DOHH2 (cell line): ENCODE results near the gene ADRA1B.

ENCODE experiments used
- H3F3A ChIP-seq: fragments of 200-600 bp; sonication (generic), shearing (Covaris generic); 2 replicates; pipeline ENCODE4 v1.6.0; 2016; ENCODE audit warnings: antibody characterized with exemption, mild to moderate bottlenecking; ENCODE audit not compliant: control insufficient read depth, insufficient read depth
- H3K27ac ChIP-seq: fragments of 200-600 bp; sonication (generic); 2 replicates; pipeline ENCODE4 v1.5.1; 2014; ENCODE audit warnings: low read depth, mild to moderate bottlenecking, low read length, moderate library complexity
- H3K27me3 ChIP-seq: fragments of 200-600 bp; sonication (generic); 2 replicates; pipeline ENCODE4 v1.6.1; 2014; ENCODE audit warnings: mild to moderate bottlenecking, low read length, mixed read lengths; ENCODE audit not compliant: control insufficient read depth
- H3K36me3 ChIP-seq: fragments of 200-600 bp; sonication (generic); 2 replicates; pipeline ENCODE4 v1.6.1; 2014; ENCODE audit warnings: mild to moderate bottlenecking, low read length, moderate library complexity, mixed read lengths; ENCODE audit not compliant: control insufficient read depth
- H3K4me1 ChIP-seq: fragments of 200-600 bp; sonication (generic); 2 replicates; pipeline ENCODE4 v1.6.1; 2014; ENCODE audit warnings: mild to moderate bottlenecking, low read length, mixed read lengths; ENCODE audit not compliant: control insufficient read depth
- H3K4me2 ChIP-seq: fragments of 200-600 bp; sonication (generic); 2 replicates; pipeline ENCODE4 v1.6.0; 2014; ENCODE audit warnings: mild to moderate bottlenecking, low read length, moderate library complexity
- H3K4me3 ChIP-seq: fragments of 200-600 bp; sonication (generic); 2 replicates; pipeline ENCODE4 v1.5.1; 2014; ENCODE audit warnings: mild to moderate bottlenecking, low read length, mixed read lengths
- H3K79me2 ChIP-seq: fragments of 200-600 bp; sonication (generic); 2 replicates; pipeline ENCODE4 v1.6.1; 2014; ENCODE audit warnings: mild to moderate bottlenecking, low read length, mixed read lengths; ENCODE audit not compliant: control insufficient read depth
- H3K9me2 ChIP-seq: fragments of 200-600 bp; sonication (generic); replicated peaks from 2 replicates; pipeline ENCODE4 v1.6.1; 2014; ENCODE audit warnings: mild to moderate bottlenecking, low read length, mixed read lengths; ENCODE audit not compliant: control insufficient read depth
- H3K9me3 ChIP-seq: fragments of 200-600 bp; sonication (generic); 2 replicates; pipeline ENCODE4 v1.6.1; 2014; ENCODE audit warnings: antibody characterized with exemption, low read length, mixed read lengths; ENCODE audit not compliant: control insufficient read depth, insufficient read depth
- H4K20me1 ChIP-seq: fragments of 200-600 bp; sonication (generic); 2 replicates; pipeline ENCODE4 v1.6.0; 2014; ENCODE audit warnings: low read depth, mild to moderate bottlenecking, antibody characterized with exemption, low read length, moderate library complexity; ENCODE audit not compliant: control insufficient read depth, insufficient read depth
- CTCF ChIP-seq: fragments of 200-600 bp; sonication (generic); IDR thresholded peaks from one replicate; pipeline ENCODE4 v1.5.1; 2014; ENCODE audit warnings: antibody characterized with exemption, mild to moderate bottlenecking, low read depth, low read length; ENCODE audit not compliant: poor library complexity, severe bottlenecking
- EZH2phosphoT487 ChIP-seq: fragments of 200-600 bp; sonication (generic); IDR thresholded peaks from 2 replicates; pipeline ENCODE4 v1.6.1; 2017; ENCODE audit warnings: borderline replicate concordance, mild to moderate bottlenecking, antibody characterized with exemption, low read length, moderate library complexity, mixed read lengths

The ADRA1B gene

GRCh38 chr5:159912033-159912800, 4.1 kb upstream of the ADRA1B start:
- H3K27ac ChIP-seq = no peak overlapping the region
- no peaks in the 10 kb centered on the region for H3K4me1 ChIP-seq
- no peaks in the 10 kb centered on the region for H3F3A ChIP-seq
- no peaks in the 10 kb centered on the region for H3K9me3 ChIP-seq
- no peaks in the 10 kb centered on the region for H4K20me1 ChIP-seq
- peaks cover 19% of the 10 kb centered on the region for H3K27me3 ChIP-seq
- H3K36me3 ChIP-seq = no peaks in the 10 kb centered on the region
- no peak overlapping the region for H3K4me2 ChIP-seq
- TF ChIP-seq EZH2phosphoT487 = no peak
- TF ChIP-seq CTCF = no peak
- H3K4me3 ChIP-seq = no peak overlapping the region
- H3K9me2 ChIP-seq = no peaks in the 10 kb centered on the region
- H3K79me2 ChIP-seq = no peaks in the 10 kb centered on the region

- Histone ChIP-seq H3K27me3 (peaks cover 19% of the 10 kb centered on the region), H3K79me2 (no peaks in the 10 kb centered on the region), H3K4me2 (no peak overlapping the region), H3K4me3 (no peak overlapping the region), H3K36me3 (no peaks in the 10 kb centered on the region), H3K9me2 (no peaks in the 10 kb centered on the region), H3F3A (no peaks in the 10 kb centered on the region), H4K20me1 (no peaks in the 10 kb centered on the region), H3K4me1 (no peaks in the 10 kb centered on the region), H3K9me3 (no peaks in the 10 kb centered on the region), H3K27ac (no peak overlapping the region)
- TF ChIP-seq CTCF = no peak
These were observed 3.2 kb upstream of the ADRA1B start for GRCh38 chr5:159913048-159913447.

- Histone ChIP-seq H3F3A (no peaks in the 10 kb centered on the region), H3K9me2 (no peaks in the 10 kb centered on the region), H3K4me3 (no peak overlapping the region), H3K9me3 (no peaks in the 10 kb centered on the region), H3K79me2 (no peaks in the 10 kb centered on the region), H3K4me2 (no peak overlapping the region), H3K4me1 (no peaks in the 10 kb centered on the region), H3K27ac (no peak overlapping the region), H3K27me3 (peaks cover 19% of the 10 kb centered on the region), H4K20me1 (no peaks in the 10 kb centered on the region), H3K36me3 (no peaks in the 10 kb centered on the region)
- TF ChIP-seq EZH2phosphoT487 = no peak
- no peak for TF ChIP-seq CTCF
These were observed 2.8 kb upstream of the ADRA1B start for GRCh38 chr5:159913501-159913900.
